NCI-H1105 treated with DMSO at 0.1 percent for 48 hours (cell line): ENCODE measurements around the gene FKBP1B.
"Not testable (repeated sequence)": the region's sequence is repeated elsewhere in the genome, so short reads cannot be mapped to it uniquely, and the experiment has no call there.

Source experiments
- DNase-seq: peaks from one replicate; lab custom pipeline; 2025; lab: John Stamatoyannopoulos, UW

Gene FKBP1B

DNA sequence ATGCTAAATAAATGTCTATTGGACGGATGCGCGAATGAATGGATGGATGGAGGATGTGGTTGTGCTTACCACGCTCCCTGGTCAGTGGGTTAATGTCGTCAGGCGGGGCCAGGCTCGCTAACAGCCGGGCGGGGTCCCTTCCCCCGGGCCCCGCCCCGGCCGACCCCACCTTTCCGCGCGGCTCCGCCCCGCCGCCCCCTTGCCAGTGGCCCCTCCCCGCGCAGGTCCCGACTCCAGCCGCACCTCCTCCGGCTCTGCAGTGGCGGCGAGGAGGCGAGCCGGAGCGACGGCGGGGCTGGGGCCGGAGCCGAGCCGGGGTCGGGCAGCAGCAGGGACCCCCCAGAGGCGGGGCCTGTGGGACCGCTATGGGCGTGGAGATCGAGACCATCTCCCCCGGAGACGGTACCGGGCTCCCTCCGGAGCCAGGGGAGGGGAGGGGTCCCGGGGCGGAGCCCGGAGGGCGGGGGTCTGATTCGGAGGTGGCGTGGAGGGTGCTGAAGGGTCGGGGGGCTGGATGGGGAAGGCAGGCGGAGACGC lies at the start of gene FKBP1B:
Gene FKBP1B (plus strand): TSS at position 257 of the 537 bp plus-strand sequence. CDS start 109 bp downstream, at position 366.
- peak; percentile 60 for DNase-seq

DNA sequence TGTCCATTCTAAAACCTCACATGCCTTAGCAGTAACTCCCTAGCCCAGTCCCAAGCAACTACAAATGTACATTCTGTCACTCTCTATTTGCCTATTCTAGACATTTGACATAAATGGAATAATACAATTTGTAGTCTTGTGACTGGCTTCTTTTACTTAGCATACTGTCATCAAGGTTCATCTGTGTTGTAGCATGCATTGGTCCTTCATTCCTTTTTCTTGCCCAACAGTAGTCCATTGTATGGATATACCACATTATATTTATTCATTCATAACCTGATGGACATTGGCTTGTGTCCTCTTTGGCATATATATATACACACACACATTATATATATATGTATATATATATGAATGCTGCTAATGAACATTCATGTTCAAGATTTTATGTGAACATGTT lies 41.8 kb upstream of the FKBP1B start:
- DNase-seq, result no peak

DNA sequence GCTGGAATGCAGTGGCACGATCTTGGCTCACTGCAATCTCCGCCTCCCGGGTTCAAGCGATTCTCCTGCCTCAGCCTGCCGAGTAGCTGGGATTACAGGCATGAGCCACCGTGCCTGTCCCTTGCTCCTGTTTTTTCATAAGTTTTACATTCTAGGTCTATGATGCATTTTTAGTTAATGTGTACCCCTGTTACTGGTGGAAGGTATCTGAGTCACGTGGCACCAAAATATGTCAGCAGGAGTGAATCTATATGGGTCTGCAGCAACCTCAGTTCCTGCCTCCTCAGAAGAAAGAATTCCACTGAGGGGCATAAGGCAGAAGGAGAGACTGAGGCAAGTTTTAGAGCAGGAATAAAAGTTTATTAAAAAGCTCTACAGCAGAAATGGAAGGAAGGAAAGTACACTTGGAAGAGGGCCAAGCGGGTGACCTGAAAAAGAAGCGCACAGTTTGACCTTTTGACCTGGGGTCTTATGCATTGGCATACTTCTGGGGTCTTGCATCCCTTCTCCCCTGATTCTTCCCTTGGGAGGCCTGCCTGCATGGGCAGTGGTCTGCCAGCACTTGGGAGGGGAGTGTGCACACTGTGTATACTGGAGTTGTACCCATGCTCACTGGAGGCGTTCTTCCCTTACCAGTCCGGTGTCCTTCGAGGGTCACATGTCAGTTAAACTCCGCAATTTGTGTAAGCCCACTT lies 40.7 kb upstream of the FKBP1B start:
- no peak for DNase-seq

DNA sequence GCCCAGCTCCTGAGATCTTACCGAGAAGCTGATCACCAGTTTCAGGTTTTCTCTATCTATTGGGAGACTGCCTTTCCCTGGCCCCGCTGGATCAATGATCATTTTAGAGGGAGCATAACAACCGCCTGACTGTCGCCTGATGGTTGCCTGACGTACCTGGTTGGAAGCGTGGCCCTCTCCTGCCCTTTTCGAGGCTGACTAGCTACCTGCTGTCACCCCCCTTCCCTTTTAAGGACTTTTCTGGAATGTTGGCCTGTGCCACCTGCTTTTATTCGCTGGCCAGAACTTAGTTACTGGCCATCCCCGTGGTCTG lies 40.2 kb upstream of the FKBP1B start:
- DNase-seq, result no peak

DNA sequence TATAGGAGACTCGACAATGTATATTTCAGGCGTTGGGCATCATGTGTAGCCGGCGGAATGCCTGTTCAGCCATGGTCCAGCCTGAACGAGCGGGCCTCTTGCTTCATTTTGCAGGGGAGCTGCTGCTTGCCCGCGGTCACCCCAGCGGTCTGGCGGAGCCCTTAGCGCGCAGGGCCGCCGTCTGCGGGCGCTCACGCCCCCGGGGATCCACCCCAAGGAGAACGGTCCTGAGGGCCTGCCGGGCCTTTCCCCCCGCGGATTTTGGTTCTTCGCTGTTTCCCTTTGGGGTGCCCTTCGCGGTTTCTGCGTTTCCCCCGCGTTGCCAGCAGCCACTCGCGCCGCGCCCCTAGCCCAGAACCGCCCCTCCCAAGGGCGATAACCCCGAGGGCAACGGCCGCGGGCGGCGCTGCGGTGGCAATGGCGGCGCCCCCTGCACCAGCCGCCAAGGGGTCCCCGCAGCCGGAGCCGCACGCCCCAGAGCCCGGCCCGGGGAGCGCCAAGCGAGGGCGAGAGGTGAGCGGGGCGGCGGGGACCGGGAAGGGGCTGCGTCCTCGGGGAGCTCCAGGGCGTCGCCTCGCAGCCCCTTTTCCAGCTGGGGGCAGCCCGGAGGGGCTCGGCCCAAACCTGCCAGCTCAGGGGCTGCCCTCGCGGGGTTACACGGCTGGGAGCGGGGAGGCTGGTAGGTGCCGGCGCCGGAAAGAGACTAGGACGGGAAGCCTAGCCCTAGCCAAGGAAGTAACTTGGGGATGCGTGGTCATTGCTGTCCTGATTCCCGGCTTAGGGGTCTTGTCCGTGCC lies 39.7 kb upstream of the FKBP1B start, which contains the start of gene MFSD2B:
Gene MFSD2B (plus strand): TSS at position 406 of the 797 bp plus-strand sequence. CDS start 12 bp downstream, at position 418.
- no peak for DNase-seq

DNA sequence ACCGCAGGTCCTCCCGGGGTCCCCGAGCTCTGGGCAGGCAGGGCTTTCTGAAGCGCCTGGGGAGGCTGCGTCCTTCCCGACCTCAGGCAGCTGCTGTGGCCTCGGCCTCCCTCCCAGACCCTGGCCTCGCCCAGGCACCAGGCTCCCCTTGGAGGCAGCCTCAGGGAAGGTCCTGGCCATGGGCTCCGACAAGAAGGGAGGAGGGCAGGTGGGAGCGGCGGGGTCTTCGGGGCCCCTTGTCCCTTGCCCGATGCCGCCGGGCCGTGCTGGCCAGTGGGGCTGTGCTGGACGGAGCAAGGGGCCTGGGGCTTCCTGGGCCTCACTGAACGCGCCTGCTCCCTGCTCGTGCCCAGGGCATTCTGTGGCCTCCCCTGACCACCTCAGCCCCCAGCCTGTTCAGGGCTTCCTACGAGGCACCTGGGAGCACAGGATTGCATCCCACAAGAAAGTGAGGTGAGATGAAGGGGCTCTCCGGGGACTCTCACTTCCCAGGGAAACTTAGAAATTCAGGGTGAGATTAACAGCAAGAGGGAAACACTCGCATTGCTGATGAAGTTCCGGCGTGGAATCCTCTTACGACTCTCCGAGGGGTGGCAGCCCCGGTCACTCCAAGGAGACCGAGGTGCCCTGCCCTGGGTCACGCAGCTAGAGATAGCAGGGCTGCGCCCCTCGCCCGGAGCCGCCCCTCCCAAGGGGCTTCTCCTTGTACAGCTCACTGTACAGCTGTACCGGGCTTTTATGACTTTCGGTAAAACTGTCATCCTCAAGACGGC lies 38.9 kb upstream of the FKBP1B start:
- DNase-seq, result no peak

DNA sequence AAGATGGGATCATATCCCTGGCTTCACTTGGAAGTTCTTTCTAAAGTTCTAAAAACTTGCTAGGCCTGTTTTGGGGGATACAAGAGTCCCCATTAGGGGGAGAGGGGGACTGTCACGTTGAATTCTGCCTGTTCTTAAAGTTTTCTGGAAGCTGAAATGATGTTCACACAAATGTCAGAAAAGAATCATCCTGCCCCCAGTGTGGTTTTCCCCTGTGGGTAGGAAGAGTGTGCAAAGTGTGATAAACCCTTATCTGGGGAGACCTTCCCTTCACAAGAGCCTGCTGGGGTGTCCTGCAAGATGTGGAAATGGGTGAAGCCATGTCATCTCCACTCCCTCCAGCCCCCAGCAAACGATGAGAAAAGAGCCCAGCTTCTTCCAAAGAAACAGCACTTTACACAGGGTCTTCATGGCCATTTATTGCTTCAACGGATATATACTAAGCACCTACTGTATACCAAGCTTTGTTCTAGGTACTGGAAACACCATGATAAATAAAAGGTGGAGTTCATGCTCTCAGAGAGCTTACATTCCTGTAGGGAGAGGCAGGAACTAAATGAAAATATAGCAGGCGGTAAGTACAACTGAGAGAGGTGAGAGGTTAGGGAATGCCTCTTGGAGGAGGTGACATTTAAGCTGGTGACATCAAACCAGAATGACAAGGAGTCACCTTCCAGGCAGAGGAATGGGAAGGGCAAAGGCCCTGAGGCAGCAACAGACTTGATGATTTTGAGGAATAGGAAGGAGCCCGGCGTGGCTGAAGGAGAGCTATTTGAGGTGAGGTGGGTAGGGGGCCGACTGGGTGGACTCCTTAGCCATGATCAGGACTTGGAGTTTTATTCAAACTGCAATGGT lies 38.1 kb upstream of the FKBP1B start:
- DNase-seq, result no peak

DNA sequence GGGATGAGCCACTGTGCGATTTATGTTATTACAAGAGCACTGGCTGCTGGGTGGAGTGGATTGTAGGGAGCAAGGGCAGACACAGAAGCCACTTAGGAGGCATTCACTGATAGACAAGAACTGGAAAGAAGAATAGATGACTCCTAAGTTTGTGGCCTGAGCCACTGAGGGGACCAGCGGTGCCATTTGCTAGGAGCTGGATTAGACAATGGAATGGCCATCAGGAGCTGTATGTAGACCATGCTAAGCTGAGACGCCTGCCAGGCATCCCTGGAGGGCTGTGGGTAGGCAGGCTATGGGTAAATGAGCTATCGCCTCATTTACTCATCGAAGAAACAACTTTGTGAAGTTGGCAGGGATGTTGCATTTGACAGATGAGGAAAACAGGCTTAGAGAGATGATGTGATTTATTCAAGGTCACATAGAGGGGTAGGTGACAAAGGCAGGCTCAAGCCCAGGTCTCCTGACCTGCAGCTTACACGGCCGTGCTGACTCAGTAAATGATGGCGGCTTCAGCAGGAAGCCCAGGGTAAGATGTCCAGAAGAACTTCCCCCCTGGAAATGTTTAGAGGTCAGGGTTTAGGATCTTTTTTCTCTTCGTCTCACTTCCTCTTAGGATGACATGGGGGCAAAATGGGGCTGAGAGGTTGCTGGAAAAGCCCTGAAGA lies 36.9 kb upstream of the FKBP1B start:
- DNase-seq, result no peak

DNA sequence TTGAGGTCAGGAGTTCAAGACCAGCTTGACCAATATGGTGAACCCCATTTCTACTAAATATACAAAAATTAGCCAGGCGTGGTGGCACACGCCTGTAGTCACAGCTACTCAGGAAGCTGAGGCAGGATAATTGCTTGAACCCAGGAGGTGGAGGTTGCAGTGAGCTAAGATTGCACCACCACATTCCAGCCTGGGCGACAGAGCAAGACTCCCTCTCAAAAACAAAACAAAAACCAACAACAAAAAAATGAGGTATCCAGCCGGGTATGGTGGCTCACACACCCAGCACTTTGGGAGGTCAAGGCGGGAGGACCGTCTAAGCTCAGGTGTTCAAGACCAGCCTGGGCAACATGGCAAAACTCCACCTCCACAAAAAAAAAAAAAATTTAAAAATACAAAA lies 34.6 kb upstream of the FKBP1B start:
- not testable (repeated sequence) for DNase-seq

DNA sequence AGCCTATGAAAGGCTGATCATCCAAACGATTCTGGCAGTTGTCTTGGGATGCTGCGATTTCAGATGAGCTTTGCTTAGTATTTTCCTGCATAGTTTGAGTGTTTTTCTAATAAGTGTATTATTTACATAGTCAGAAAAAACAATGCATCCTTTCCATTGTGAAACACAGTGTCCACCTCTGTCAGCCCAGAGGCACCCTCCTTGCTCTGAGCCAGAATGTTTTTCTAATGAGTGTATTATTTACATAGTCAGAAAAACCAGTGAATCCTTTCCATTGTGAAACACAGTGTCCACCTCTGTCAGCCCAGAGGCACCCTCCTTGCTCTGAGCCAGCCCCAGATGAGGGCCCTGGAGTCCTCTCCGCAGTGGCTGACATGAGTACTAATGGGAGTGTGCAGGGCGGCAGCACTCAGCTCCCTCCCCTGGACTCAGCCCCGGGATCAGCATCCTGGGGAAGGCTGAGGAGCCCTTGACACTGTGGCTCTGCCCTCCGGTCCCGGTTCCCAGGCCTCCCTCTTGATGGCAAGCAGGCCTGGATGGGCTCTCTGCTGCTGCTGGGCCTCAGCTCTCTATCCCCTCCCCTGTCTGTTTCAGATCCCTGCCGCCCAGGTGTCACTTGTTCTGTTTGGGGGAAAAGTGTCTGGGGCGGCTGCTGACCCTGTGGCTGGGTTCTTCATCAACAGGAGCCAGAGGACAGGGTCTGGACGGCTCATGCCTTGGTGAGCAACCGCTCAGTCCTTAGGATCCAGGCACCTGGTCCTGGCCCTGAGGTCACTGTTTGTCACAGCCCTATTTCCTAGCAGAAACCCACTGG lies 33.8 kb upstream of the FKBP1B start:
- no peak for DNase-seq

DNA sequence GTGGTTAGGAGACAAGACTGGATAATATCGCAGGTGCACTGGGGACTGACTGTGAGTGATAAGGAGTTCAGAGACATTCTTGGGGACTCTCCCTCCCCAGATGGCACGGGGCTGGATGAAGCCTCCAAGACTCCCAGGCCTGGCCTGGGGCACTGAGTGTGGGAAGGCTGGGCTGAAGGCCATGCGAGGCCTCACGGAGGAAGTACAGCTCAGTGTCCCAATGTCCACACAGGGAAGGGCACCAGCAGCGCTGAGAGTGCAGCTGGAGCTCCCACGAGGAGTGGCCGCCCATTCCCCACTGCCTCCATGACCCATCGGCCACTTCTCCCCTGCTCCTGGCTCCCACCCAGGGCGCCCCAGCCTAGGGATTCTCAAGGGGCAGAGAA lies 33.2 kb upstream of the FKBP1B start:
- no peak for DNase-seq

DNA sequence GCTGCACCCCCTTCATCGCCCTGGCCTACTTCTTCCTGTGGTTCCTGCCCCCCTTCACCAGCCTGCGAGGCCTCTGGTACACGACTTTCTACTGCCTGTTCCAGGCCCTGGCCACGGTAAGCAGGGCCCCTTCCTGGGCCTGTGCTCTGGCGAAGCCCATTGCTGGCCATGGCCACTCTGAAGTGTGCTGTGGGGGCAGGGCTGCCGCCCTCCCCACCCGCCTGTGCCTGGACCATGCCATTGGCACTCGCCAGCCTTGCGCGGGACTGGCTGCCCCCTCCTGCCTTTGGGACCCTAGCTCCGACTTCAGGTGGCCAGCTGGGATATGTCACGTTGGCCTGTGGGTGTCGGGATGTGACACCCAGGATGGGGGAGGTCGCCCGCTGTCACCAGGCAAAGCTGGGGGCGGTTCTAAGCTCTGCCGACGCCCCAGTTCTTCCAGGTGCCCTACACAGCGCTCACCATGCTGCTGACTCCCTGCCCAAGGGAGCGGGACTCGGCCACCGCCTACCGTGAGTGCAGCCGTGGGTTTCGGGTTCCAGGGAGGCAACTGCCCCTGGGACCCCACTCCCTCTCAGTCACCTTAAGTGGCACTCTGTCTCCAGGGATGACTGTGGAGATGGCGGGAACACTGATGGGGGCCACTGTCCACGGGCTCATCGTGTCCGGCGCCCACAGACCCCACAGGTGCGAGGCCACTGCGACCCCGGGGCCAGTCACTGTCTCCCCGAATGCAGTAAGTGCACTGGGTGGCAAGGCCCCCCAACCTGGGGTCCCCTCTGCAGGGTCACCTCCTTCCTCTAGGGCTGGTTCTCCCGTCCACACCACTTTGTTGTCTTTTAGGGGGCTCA lies 32.5 kb upstream of the FKBP1B start:
- DNase-seq, result no peak

DNA sequence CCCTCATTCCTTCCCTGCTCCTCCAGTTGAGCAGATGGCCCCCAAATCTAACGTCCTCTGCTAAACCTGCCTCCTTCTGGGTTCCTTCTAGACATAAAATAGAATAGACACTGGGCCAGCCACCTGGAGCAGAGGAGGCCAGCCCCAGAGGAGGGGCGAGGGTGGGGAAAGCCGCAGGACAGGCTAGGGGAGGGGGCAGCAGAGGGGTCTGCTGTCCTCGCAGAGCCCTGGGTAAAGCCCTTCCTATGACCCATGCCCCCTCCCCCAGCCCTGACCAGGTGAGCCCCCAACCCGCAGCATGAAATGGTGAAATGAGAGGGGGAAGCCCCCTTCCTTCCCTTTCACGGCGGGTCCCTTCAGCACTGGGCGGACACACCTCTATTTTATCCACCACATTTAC lies 31.8 kb upstream of the FKBP1B start:
- no peak for DNase-seq

DNA sequence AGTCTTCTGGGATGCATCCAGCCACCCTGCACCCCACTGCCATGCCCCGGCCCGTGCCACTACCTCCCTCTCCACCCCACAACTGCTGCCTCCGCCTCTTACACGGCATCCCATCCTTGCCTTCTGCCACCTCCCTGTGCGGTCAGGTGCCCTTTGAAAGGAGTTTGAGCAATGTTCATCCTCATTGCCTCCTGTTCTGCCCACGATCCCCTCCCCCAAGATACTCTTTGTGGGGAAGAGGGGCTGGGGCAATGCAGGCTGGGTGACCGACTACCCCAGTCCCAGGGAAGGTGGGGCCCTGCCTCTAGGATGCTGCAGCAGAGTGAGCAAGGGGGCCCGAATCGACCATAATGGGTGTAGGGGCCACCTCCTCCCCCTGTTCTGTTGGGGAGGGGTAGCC lies 31.3 kb upstream of the FKBP1B start:
- DNase-seq, result no peak

DNA sequence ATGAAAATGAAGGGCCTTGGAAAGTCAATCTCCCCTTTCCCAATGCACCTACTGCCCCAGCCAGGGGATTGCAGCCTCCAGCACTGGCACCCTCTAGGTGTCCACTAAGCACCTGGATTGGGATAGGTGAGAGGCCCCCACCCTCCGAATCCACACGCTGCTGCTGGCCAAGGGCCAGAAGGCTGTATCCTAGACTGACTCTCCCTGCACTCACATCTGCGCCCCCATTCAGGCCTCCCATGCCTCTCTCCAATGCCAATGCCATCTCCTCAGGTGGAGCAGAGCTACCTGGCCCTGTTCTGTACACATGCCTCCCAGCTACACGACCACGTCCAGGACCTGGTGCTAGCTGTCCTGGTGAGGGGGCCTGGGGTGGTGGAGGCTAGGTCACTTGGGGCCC lies 29.8 kb upstream of the FKBP1B start:
- DNase-seq, result no peak

DNA sequence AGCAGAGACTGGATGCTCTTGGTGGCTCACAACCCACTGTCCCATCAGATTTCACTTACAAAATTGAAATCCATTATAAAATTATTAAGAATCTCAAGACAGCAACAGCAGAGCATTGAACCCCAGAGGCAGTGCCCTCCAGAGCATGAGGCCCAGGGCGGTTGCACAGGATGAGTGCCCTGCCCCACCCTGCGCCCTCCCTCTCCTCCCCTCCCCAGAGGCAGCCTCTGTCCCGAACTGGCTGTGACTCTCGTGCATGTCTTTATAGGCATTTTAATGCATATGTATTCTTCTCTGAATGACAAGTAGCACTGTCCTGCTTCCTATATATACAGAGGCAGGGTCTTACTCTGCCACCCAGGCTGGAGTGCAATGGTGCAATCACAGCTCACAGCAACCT lies 29.3 kb upstream of the FKBP1B start:
- DNase-seq, result no peak

DNA sequence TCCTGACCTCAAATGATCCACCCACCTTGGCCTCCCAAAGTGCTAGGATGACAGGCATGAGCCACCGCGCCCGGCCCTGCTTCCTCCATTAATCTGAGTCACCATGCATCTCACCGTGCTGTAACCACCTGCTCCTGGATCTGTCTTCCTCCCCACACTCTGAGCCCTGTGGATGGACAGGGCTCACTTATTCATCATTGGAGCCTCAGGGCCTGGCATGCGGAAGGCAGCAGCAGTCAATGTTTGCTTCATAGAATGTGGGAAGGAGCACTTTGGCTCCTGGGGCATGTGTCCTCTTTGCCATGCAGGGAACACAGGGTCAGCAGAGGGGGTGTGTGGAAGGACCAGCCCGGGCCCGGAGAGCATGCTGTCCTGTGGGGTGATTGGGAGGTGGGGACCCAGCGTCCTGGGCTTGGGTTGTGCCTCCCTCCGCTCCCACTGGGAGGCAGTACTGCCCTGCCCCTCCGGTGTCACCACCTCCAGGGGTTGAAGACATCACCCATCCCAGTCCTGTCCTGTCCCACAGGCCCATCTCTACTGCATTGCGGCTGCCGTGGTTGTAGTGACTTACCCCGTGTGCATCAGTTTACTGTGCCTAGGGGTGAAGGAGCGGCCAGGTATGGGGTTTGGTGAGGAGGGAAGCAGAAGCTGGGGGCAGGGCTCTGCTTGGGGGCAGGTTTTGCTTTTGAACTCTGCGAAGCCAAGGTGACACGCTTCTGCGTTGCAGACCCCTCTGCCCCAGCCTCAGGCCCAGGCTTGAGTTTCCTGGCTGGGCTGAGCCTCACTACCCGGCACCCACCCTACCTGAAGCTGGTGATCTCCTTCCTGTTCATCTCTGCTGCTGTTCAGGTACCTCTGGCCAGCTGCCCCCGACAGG lies 28.2 kb upstream of the FKBP1B start:
- no peak for DNase-seq

DNA sequence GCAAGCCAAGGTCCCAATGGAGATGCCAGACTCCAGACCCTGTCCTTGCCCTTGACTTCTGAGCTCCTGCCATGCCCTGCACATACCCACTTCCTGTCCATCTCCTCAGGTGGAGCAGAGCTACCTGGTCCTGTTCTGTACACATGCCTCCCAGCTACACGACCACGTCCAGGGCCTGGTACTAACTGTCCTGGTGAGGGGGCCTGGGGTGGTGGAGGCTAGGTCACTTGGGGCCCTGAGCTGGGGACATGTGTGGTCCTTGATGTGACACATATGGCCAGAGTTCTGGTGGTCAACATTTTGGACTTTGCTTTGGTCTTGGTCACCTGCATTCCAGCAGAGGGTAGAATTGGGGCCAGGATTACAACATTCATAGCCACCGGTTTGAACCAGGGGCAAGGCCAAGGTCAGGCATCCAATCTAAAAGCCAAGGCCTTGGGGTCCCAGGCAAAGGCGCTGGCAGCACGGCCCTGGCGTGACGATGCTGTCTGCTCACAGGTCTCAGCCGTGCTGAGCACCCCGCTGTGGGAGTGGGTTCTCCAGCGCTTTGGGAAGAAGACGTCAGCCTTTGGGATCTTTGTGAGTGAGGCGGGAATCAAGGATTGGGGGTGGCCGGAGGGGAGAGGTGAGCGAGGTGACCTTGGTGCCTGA lies 27.1 kb upstream of the FKBP1B start:
- DNase-seq, result no peak
